KOPT-K1 (cell line): ENCODE data around the gene HSF4.

Source experiments
- H3K27ac ChIP-seq: fragments of 200-600 bp; sonication (generic); 2 replicates; pipeline ENCODE4 v1.5.1; 2016; ENCODE audit warnings: antibody characterized with exemption, mild to moderate bottlenecking, low read depth, low read length; ENCODE audit not compliant: poor library complexity, severe bottlenecking
- H3K36me3 ChIP-seq: fragments of 200-600 bp; sonication (generic); 2 replicates; pipeline ENCODE4 v1.5.1; 2017; ENCODE audit warnings: antibody characterized with exemption, mild to moderate bottlenecking, low read length, moderate library complexity; ENCODE audit not compliant: insufficient read depth
- H3K9me3 ChIP-seq: fragments of 200-600 bp; sonication (generic); 2 replicates; pipeline ENCODE4 v1.5.1; 2017; ENCODE audit warnings: antibody characterized with exemption, low read length, mild to moderate bottlenecking; ENCODE audit not compliant: insufficient read depth, poor library complexity, severe bottlenecking

The HSF4 gene

DNA sequence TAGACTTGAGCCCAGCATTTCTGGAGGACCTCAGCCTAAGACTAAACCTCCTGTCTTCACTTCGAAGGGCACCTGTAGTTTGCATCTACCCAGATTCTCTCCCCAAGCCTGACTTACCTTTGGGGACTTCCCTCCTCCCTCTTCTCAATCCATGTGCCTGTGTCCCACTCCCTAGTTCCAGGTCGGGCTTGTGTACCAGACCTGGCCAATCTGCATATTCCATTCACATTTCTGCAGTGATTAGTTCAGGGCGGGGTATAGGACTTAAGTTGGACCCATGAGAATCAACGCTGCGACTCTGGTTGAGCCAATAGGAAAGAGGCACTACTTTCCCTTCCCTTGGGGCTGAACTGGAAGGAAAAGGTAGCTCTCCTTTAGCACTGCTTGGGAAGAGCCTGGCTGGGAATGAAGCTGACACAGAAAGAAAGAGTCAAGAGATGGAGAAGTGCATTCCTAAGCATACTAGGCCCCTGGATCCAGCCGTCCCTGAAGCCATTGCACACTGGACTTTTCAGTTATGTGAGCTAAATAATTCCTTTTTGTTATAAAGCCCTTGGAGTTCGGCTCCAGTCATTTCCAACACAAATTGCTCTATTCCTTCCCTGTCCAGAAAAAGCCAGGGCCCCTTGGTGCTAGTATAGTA is 7.3 kb upstream of the HSF4 start:
- Histone ChIP-seq H3K36me3 (no peaks in the 10 kb centered on the region), H3K27ac (no peak overlapping the region), H3K9me3 (no peaks in the 10 kb centered on the region)

DNA sequence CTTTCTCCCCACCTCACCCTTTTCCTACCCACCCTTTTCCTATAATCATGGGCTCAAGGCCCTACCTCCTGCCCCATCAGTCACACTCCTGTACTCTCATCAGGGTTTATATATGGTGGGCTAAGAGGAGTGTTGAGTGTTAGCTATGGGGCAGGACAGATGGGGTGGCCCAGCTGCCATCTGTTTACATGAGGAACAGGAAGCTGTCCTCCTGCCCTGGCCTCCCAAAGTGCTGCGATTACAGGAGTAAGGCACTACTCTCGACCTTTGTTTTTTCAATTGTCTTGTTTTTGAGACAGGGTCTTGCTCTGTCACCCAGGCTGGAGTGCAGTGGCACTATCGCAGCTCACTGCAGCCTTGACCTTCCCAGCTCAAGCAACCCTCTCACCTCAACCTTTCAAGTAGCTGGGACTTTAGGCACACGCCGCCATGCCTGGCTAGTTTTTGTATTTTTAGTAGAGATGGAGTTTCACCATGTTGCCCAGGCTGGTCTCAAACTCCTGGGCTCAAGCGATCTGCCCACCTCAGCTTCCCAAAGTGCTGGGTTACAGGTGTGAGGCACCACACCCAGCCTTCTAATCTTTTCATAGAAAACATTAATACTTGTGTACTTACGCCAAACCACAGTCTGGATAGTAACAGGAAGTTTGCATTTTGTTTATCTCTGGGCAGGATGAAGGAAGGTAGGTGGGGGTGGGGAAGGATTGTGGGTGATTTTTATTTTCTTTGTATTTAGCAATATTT is 6.5 kb upstream of the HSF4 start:
- Histone ChIP-seq H3K36me3 (no peaks in the 10 kb centered on the region), H3K9me3 (no peaks in the 10 kb centered on the region), H3K27ac (no peak overlapping the region)

DNA sequence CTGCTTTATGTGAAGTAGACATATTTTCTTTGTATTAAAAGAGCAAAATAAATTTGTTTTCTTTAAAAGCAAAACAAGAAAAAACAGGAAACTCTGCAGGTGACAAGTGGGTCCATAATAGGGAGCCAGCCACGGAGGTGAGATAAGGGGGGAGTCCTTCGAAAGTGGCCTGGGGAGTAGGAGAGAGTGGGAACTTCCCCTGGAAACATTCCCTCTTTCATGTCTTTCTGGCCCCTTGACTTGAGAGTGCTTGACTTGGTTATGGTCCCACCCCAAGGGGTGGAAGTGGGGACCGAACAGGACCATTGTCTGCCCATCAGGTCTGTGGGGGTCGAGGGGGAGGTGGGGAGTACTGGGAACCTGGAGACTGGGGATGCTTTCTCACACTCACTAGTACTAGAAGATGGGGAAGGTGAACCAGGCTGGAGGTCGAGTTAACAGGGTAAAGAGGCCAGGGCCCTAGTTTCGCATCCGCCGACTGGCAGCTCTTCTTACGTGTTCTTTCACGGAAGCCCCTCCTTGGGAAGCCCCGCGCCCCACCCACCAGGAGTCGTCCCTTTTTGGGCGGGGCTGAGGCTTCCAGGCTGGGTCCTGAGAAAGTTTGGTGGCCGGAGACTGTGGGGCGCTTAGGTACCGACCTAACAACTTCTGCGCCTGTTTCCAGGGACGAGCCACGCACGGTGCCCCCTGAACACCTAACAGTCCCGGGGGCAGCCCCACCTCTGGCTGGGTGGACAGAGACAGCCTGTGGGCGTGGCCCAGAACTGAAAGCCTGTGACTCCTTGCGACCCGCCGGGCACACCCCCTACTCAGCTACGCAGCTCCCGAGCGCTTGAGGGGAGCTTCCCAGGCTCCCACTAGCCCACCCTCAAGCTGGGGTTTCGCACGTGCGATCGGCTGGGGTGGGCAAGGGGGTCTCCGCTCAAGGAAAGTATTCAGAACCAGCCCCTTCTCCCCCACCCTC is 5.6 kb upstream of the HSF4 start:
- H3K27ac ChIP-seq: peak overlapping the region; percentile 66
- no peaks in the 10 kb centered on the region for H3K36me3 ChIP-seq
- H3K9me3 ChIP-seq: no peaks in the 10 kb centered on the region

DNA sequence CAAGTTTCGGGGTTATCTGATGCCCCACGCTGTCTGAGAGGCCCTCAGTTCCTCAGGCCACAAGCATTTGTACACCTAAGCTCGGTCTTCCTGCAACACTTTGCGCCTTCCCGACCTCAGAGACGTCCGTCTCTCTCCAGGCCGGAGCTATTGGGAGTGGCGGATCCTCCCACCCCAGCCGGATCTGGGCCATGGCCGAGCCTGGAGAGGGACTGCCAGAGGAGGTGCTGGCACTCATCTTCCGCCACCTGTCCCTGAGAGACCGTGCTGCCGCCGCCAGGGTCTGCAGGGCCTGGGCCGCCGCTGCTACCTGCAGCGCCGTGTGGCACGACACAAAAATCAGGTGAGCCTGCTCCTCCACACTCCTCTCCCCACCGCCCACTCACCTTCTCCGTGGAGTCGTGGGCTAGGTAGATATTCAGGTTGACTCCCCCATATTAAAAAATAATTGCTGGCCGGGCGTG is 2.9 kb upstream of the HSF4 start:
- Histone ChIP-seq H3K9me3 (no peaks in the 10 kb centered on the region), H3K27ac (no peak overlapping the region), H3K36me3 (no peaks in the 10 kb centered on the region)

DNA sequence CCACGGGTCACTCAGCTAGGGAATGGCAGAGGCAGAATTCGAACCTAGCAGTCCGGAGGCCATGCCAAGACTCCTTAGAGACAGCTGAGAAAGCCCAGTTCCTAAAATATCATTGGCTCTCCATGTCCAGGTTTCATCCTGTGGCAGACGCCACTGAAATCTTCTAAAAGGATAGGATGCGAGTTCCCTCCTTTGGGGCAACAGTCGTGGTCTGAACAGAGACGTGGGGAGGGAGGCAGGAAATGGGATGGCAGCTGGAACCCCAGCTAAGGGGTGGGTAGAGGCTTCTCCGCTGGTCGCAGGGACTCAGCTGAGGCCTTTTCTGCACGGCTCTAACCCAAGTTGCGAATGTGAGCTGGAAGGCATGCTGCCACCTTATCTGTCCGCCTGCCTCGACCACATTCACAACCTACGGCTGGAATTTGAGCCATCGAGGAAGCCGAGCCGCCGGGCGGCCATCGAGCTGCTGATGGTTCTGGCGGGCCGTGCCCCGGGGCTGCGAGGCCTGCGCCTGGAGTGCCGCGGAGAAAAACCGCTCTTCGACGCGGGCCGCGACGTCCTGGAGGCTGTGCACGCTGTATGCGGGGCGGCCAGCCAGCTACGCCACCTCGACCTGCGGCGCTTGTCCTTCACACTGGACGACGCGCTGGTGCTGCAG is 1.9 kb upstream of the HSF4 start:
- H3K27ac ChIP-seq: no peak overlapping the region
- H3K36me3 ChIP-seq: no peaks in the 10 kb centered on the region
- no peaks in the 10 kb centered on the region for H3K9me3 ChIP-seq

DNA sequence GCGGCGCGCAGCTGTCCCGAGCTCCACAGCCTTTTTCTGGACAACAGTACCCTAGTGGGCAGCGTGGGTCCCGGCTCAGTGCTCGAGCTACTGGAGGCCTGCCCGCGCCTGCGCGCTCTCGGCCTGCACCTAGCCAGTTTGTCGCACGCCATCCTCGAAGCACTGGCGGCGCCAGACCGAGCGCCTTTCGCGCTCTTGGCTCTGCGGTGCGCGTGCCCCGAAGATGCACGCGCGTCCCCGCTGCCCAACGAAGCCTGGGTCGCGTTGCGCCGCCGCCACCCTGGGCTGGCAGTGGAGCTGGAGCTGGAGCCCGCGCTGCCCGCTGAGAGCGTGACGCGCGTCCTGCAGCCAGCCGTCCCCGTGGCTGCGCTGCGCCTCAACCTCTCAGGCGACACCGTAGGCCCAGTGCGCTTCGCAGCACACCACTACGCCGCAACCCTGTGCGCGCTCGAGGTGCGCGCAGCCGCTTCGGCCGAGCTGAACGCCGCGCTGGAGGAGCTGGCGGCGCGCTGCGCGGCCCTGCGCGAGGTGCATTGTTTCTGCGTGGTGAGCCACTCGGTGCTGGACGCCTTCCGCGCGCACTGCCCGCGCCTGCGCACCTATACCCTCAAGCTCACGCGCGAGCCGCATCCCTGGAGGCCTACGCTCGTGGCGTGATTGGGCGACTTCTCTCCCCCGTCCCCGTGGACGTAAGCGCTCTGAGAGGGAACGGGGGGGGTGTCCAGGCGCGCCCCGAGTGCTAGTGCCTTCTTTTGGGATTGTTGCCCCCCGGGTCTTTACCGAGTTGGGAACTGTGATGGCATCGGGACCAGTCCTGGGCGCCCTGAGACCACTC is 1.2 kb upstream of the HSF4 start:
- Histone ChIP-seq H3K36me3 (no peaks in the 10 kb centered on the region), H3K9me3 (no peaks in the 10 kb centered on the region), H3K27ac (no peak overlapping the region)

DNA sequence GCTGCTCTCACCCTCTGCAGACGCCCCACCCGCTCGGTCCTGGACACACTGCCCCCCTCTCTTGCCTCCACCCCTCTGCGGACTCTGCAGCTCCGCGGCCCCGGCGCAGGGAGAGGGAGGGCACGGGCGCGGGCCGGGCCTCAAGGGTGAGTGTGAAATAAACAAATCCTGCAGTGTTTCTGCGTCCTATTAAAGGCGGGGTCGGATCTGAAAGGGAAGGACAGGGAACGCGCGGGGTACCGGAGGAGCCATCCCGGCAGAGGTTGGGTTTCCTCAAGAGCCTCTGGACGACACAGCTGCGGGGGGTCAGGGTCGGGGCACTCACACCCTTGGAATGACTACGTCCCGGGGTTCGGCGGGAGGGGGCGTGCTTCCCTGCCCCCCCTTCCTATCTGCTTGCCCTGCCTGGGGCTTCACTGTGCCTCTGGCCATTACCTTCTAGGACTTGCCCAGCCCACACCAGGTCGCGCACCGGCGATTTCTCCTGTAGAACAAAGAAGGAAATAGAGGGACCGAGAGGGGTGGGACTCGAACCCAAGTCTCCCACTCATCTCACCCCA is 466 bp upstream of the HSF4 start:
- Histone ChIP-seq H3K9me3 (no peaks in the 10 kb centered on the region), H3K36me3 (no peaks in the 10 kb centered on the region), H3K27ac (no peak overlapping the region)

DNA sequence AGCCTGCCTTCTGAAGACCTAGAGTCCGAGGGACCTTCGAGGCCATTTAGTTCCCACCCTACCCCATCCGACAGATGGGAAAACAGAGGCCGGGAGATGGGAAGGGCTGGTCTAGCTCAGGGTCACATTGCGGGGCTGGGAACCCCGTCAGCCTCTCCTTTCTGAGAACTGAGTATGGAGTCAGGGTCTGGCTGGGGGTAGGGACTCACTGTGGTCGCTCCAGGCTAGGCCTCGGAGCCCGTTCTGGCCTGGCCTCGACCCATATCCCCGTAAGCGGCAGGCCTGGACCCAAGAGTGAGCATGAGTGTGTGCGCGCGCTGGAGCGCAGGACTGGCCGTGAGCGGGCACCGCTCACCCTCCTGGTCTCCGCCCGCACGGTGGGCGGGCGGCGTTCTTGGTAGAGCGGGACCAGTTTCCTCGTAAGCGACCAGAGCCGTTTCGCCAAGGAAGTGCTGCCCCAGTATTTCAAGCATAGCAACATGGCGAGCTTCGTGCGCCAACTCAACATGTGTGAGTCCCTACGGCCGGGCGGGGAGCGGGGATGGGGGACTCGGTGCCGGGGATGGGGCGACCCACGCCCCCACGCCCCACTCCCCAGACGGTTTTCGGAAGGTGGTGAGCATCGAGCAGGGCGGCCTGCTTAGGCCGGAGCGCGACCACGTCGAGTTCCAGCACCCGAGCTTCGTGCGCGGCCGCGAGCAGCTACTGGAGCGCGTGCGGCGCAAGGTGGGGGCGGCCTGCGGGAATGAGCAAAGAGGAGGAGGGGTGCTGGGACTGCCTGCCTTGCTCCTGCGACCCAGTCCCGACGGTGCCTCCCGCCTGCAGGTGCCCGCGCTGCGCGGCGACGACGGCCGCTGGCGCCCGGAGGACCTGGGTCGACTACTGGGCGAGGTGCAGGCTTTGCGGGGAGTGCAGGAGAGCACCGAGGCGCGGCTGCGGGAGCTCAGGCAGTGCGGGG is 855 bp downstream of the HSF4 start:
- no peak overlapping the region for H3K27ac ChIP-seq
- no peaks in the 10 kb centered on the region for H3K36me3 ChIP-seq
- H3K9me3 ChIP-seq: no peaks in the 10 kb centered on the region

DNA sequence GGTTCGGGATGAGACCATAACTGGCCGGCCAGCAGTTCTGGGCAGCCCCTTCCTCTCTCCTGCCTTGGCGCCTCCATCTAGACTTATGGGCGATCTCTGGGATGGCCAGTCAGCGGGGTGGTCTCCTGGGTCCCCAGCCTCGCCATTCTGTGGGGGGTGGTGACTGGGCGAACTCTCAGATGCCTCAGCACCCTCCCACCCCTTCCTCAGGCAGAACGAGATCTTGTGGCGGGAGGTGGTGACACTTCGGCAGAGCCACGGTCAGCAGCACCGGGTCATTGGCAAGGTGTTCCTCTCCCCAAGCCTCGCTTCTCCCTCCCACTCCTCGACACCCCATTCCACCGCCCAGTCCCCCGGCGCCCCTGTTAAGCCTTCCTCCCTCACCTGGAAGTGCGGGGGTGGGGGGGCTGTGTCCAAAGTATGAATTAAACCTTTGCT is 1.6 kb downstream of the HSF4 start:
- Histone ChIP-seq H3K36me3 (no peaks in the 10 kb centered on the region), H3K27ac (no peak overlapping the region), H3K9me3 (no peaks in the 10 kb centered on the region)

DNA sequence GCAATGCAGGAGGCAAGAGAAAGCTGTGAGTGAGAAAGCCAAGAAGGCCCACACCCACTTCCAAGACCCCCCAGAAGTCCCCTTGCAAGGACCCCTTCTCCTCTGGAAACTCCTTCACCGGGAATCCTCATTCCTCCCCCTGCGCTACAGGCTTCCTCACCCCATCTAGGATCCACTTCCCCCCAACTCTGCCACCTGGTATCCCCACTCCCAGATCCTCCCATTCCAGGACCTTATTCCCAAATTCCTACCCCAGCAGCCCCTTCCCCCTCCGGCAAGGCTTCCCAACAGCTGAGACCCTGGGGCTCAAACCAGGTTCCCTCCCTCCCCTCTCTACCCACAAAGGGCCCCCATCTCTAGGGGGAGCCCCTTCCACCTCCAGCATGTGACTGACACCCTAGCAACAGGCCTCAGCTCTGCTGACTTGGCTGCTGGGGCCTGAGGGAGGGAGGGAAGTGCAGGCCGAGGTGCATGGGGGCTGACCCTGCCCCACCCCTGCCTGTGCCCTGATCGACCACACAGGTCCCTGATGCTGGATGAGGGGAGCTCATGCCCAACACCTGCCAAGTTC is 2.1 kb downstream of the HSF4 start:
- Histone ChIP-seq H3K36me3 (no peaks in the 10 kb centered on the region), H3K27ac (no peak overlapping the region), H3K9me3 (no peaks in the 10 kb centered on the region)

DNA sequence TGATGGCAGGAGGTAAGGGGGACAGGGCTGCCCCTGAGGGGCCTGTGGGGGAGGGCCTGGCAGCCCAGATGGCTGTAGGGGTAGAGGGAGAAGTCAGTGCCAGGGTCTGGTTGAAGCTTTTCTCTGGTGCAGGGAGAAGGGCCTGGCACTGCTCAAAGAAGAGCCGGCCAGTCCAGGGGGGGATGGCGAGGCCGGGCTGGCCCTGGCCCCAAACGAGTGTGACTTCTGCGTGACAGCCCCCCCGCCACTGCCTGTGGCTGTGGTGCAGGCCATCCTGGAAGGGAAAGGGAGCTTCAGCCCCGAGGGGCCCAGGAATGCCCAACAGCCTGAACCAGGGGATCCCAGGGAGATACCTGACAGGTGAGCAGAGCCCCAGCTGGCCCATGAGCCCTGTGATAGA is 3.0 kb downstream of the HSF4 start:
- H3K36me3 ChIP-seq: no peaks in the 10 kb centered on the region
- no peak overlapping the region for H3K27ac ChIP-seq
- no peaks in the 10 kb centered on the region for H3K9me3 ChIP-seq

DNA sequence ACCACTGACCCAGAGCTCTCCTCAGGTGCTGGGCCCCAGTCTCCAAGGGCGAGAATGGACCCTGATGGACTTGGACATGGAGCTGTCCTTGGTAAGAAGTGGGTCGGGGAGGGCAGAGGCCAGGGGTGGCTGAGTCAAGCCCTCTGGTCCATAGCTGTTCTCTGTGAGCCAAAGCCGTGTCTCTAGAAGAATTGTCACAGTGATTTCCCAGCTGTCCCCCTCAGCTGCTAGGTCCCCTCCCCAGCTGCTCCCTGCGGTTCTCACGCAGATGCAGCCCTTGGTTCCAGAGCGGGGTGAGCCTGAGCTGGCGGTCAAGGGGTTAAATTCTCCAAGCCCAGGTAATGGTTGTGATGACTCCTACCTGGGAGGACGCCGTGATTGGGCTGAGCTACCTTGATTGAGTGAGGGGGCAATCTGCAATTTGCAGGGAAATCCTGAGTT is 4.5 kb downstream of the HSF4 start:
- H3K36me3 ChIP-seq: no peaks in the 10 kb centered on the region
- no peak overlapping the region for H3K27ac ChIP-seq
- no peaks in the 10 kb centered on the region for H3K9me3 ChIP-seq
